ENCODE measurements around the gene CCDC190.
"Not testable (repeated sequence)": the region's sequence is repeated elsewhere in the genome, so short reads cannot be mapped to it uniquely, and the experiment has no call there.

CCDC190 gene

GRCh38 chr1:162823771-162824525, 37.0 kb downstream of the CCDC190 start:
- FAIRE-seq, result no peak

DNA sequence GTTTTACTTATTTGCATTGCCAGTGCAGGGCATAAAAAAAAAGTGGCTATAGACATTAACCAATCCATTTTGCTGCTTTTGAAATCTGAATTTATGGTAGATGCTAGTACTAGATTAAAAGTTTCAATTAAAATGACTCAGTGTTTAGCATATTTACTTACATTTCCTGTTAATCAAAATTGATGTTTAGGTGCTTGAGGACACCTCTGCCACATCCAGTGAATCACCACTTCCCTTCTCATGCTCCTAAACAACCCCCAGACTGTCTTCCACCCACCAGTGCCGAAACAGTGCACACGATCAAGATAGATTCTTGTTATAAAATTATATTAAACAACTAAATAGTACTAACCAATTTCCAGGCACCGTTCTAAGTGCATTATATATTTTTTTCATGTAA, 37.7 kb downstream of the CCDC190 start:
- no peak for FAIRE-seq

DNA sequence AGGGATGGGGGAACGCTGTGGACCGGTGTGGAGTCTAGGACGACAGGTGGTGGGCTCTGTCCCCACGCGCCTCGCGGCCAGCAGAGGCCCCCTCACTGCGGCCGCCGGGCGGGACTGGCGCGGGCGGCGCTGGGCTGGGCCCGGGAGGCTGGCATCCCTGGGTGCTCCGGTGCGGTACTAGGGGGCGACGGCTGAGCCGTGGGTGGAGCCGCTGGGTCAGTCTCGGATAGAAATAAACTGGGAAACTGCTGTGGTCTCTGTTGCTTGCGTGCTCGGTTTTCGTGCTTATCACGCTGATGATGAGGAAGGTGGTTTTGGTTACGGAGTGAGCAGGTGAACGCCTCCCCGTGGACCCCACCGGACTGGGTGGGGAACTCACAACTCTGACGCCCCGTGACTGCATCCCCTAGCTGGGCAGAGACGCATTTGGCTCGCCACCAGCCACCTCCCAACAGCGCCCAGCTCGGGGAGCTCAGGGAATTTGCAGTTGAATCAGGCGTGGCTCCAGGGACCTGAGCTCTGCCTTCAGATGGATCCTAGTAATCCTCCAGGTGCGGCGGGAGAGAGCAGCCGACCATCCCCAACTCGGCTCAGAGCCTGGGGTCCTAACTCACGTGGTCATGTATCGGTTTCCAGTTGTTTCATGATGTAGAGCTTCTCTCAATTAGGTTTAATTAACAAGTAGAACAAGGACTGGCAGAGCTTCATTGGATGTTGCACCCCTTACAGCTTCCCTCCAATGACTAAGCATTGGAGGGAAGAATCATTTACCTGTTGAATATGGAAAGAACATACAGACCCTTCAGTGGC, 38.4 kb downstream of the CCDC190 start:
- FAIRE-seq, result no peak

DNA sequence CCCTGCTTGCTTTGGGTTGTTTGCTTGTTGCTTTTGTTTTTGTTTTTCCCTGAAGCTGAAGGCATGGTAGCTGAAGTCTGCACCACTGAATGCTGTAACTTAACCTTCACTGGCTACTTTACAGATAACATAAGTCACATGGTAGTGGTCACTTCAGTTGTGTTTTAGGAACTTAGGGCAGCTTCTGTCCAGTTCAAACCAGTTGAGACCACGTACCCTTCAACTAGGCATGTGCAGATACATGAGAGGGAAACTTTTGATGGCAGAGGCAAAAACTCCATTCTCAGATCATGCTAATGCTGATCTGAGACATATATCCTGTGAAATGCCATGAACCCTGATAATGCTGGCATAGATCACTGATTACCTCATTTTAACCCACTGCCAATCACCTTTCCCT, 42.3 kb downstream of the CCDC190 start:
- FAIRE-seq, result not testable (repeated sequence)

DNA sequence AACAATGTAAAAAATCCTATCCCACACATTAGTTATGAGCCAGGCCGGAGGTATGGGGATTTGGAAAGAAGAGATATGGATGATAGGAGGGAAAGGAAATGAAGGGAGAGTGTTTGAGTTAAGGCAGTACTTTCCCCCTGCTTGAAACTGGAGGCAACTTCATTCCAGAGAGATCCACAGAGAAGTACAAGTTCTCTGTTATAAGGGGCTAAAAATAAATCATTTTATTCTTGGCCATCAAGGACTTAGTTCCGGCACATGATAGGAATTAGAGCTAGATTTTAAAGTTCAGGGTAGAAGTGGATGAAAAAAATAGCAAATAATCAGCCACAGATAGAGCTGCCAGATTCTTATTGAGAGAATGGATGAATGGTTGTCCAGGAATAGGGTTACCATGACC, 42.8 kb downstream of the CCDC190 start:
- not testable (repeated sequence) for FAIRE-seq

DNA sequence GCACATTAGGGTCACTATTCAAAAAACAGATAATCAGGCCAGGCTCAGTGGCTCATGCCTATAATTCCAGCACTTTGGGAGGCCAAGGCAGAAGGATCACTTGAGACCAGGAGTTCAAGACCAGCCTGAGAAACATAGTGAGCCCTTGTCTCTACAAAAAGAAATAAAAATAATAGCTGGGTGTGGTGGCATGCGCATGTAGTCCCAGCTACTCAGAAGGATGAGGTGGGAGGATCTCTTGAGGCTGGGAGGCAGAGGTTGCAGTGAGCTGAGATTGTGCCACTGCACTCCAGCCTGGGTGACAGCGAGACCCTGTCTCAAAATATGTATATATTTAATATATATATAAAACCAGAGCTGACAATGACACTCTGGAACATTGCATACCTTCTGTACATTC, 48.6 kb downstream of the CCDC190 start:
- not testable (repeated sequence) for FAIRE-seq

GRCh38 chr1:162807503-162807902, 53.5 kb downstream of the CCDC190 start:
- FAIRE-seq, result not testable (repeated sequence)

All from A204.1 (cell line).